Heart right ventricle (tissue), 16 donors: ENCODE data around the gene TNFSF12. TPM values are rescaled to one million over a fixed set of nuclear protein-coding genes. Genes with fewer than 3 reads are reported as not detected.
A peak's percentile ranks its signal among the peaks of the same experiment; 100 is the strongest.

Experiments
- ATAC-seq, 8 donors: fragments of 200-7000 bp; cut with Tn5 transposase; one replicate each; pipeline ENCODE4 v1.9.1; 2020; ENCODE audit warnings: mild to moderate bottlenecking in 8 of 8, moderate library complexity in 8 of 8, moderate number of reproducible peaks in 1 of 8
- DNase-seq, 2 donors: peaks; one replicate each; pipeline ENCODE4 v3.0.0-alpha.2; 2020
- H3K27ac ChIP-seq, 10 donors: fragments of 200-600 bp; sonication (generic) in 2 of 10; one replicate each; pipeline versions ENCODE4 v1.5.0 to v1.8.0; 2020 to 2022; ENCODE audit warnings: mild to moderate bottlenecking in 3 of 10
- H3K27me3 ChIP-seq, 7 donors: fragments of 200-600 bp; one replicate each; pipeline ENCODE4 v1.8.0; 2021 to 2022; ENCODE audit warnings: mild to moderate bottlenecking in 2 of 7
- H3K36me3 ChIP-seq, 9 donors: fragments of 200-600 bp; sonication (generic) in 1 of 9; one replicate each; pipeline versions ENCODE4 v1.5.0 to v1.8.0; 2020 to 2022; ENCODE audit warnings: mild to moderate bottlenecking in 2 of 9
- H3K4me1 ChIP-seq, 9 donors: fragments of 200-600 bp; sonication (generic) in 1 of 9; one replicate each; pipeline versions ENCODE4 v1.5.0 to v1.8.0; 2020 to 2022; ENCODE audit warnings: mild to moderate bottlenecking in 4 of 9
- H3K4me3 ChIP-seq, 10 donors: fragments of 200-600 bp; sonication (generic) in 2 of 10; one replicate each; pipeline versions ENCODE4 v1.5.0 to v1.8.0; 2020 to 2022; ENCODE audit warnings: mild to moderate bottlenecking in 7 of 10, moderate library complexity in 2 of 10
- H3K9me3 ChIP-seq, 11 donors: fragments of 200-600 bp in 10 of 11; sonication (generic) in 2 of 11; one replicate each; pipeline versions ENCODE4 v1.5.0 to v1.8.0; 2013 to 2022; ENCODE audit warnings: mild to moderate bottlenecking in 2 of 11, control low read depth in 1 of 11, moderate library complexity in 1 of 11
- CTCF ChIP-seq, 9 donors: fragments of 200-600 bp; sonication (generic) in 2 of 9; IDR thresholded peaks; one replicate each; pipeline versions ENCODE4 v1.5.0 to v1.8.0; 2021 to 2022; ENCODE audit warnings: antibody characterized with exemption in 9 of 9, mild to moderate bottlenecking in 5 of 9, moderate library complexity in 1 of 9
- WGBS, 2 donors: extraction: QIAGEN DNeasy Blood & Tissue Kit; methylation state at CpG; one replicate each; pipeline ENCODE4 v1.1.7; 2013; ENCODE audit warnings: inconsistent platforms in 1 of 2; 5-methylcytosine and 5-hydroxymethylcytosine counted together
- intact Hi-C, 10 donors: fragments of 100-400 bp; cut with DNase I; formaldehyde crosslinking; loops; one replicate each; pipeline versions ENCODE4 v1.11.1 to v1.14.2; 2022
- polyA plus RNA-seq, 2 donors: library from polyadenylated mRNA; stranded (reverse); fragments of 200-250 nt; gene quantifications; one replicate each; pipeline ENCODE4 v1.2.3, GENCODE V29; 2013
- total RNA-seq, 10 donors: library from RNA; stranded (reverse); fragmentation: NEBNext Ultra II Directional in 3 of 10; extraction: Animal tissue kit (Norgen Biotek cat#: 25700) in 3 of 10; gene quantifications; one replicate each; pipeline versions ENCODE4 v1.2.1 to v1.2.4, GENCODE V29; 2021 to 2023
- donor health status: Arrhythmogenic right ventricular cardiomyopathy.
- donor health status: ischemic (EF 13 %, LVEDD 7.1; RV severe dilation, severe dysfunction).
- donor health status: healthy with polysubstance abuse.
- donor health status: DM: no; HTN: yes; CAD: no.
- donor health status: DM: no; HTN: no; CAD: no.
- donor health status: ischemic (EF 25% LVEDD 6.9; RV normal size, moderate dysfunction).
- donor health status: ischemic (EF 25% LVEDD 5.7; RV mildly dilated, moderate dysfunction).
- donor health status: healthy.
- donor health status: DM: yes; HTN: yes; CAD: no.
- donor health status: Ischemic cardiomyopathy.
- donor health status: ischemic (EF 35%, LVEDD 5.7; RV mildly dilated, moderate dysfunction).
- donor health status: nonischemic (EF 11% LVEDD 7.7; RV severe dilation, severe dysfunction).
- donor health status: DM: yes; HTN: yes; CAD: no.
- donor health status: PGD.
- donor health status: ischemic (EF 29% LVEDD 5.4; RV normal size, mild dysfunction).
- donor health status: nonischemic (EF 23%, LVEDD 6.1; RV moderate dilation, normal function).

The TNFSF12 gene
- total and polyA plus RNA-seq, 12 donors, result 20.6 to 51.0 (median 26.9) TPM

DNA sequence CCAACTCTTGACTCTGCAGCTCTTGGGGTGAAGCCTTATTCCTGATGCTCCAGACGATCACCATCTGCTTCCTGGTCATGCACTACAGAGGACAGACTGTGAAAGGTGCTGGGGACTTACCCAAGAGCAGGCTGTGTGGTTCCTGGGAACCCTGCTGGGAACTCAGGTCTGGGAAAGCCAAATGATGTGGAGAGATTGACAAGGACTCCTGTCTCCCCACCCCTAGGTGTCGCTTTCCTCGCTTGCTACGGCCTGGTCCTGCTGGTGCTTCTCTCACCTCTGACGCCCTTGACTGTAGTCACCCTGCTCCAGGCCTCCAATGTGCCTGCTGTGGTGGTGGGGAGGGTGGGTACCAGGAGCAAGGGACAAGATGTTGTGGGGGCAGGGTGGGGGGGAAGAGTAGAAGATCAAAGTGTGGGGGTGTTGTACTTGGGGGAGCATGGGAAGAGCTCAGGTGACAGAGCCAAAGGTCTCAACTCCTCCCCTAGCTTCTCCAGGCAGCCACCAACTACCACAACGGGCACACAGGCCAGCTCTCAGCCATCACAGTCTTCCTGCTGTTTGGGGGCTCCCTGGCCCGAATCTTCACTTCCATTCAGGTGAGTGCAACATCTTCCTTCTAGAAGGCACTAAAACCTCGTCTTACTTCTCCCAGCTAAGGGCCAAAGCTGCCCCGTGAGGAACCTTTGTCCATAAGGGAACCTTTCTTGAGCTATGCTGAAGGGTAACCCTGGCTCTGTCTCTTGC is 38.0 kb downstream of the TNFSF12 start:
- ATAC-seq, result no peak
- Histone ChIP-seq H3K36me3 (peaks cover 0 to 56% (median 7%) of the 10 kb centered on the region in 9 donors), H3K27ac (peak overlapping the region in 8 of 10 donors; percentile 35 to 70 (median 63)), H3K4me3 (no peak overlapping the region), H3K27me3 (no peaks in the 10 kb centered on the region), H3K4me1 (peaks cover 13 to 64% (median 48%) of the 10 kb centered on the region in 9 donors), H3K9me3 (no peaks in the 10 kb centered on the region)
- intact Hi-C loops, result loop anchor here in 2 of 10 donors (5.0 to 10.0 kb wide), 2 partner anchors 150 to 152 kb away; partner anchors contain the start of genes FGF11 (in 2 of the 2) and TMEM102 (in 2 of the 2)
- peak in 1 of 2 donors; percentile 38 for DNase-seq
- TF ChIP-seq CTCF (IDR thresholded peaks at IDR 0.05), result peak in 5 of 9 donors; percentile 22 to 45 (median 38)
- 62 to 69% methylated on average over 9 of the region's 9 CpGs for WGBS, 2 donors

DNA sequence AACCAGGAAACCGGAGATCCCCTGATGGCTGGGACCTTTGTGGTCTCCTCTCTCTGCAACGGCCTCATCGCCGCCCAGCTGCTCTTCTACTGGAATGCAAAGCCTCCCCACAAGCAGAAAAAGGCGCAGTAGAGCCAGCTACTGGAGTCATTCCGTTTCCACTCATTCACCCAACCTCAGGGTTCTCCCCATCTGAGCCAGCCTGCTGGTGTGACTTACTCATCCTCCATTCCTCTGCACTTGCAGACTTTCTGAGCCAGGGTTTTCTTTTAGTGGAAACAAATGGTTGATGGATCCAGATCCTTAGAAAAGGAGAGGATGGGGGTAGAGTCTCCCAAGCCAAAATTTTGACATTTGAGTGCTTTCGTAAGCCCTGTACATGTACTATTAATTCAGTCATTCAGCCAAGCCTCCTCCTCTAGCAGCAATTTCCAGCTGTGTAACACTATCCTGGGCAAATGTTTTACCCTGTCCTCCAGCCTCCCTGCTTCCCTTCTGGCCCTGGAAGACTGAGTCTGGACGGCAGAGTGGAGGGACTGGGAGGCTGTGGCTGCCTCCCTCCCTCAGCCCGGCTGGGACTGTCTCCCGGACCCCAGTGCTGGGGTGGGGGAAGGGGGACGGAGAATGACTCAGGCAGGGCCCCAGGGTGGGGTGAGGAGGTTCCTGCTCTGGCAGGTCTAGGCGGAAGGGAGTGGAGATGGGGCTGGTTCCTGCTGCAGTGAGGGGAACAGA is 38.7 kb downstream of the TNFSF12 start:
- Histone ChIP-seq H3K27me3 (no peaks in the 10 kb centered on the region), H3K36me3 (peaks cover 0 to 63% (median 15%) of the 10 kb centered on the region in 9 donors), H3K9me3 (no peaks in the 10 kb centered on the region), H3K27ac (peak overlapping the region in 8 of 10 donors; percentile 35 to 70 (median 63)), H3K4me3 (no peak overlapping the region), H3K4me1 (peaks cover 13 to 58% (median 43%) of the 10 kb centered on the region in 9 donors)
- 72 to 75% methylated on average over 12 of the region's 12 CpGs for WGBS, 2 donors
- ATAC-seq (no peak), DNase-seq (no peak)
- TF ChIP-seq CTCF (IDR thresholded peaks at IDR 0.05), result no peak
- intact Hi-C loops, result loop anchor here in 3 of 10 donors (2.0 to 10.0 kb wide), 3 partner anchors 73 to 153 kb away; partner anchors contain the start of genes FGF11 (in 2 of the 3) and TMEM102 (in 2 of the 3)

GRCh38 chr17:7588553-7589203 is 39.8 kb downstream of the TNFSF12 start:
- TF ChIP-seq CTCF (IDR thresholded peaks at IDR 0.05), result no peak
- ATAC-seq, result peak in 3 of 8 donors; percentile 0 to 22 (median 2)
- H3K27me3 ChIP-seq, result no peaks in the 10 kb centered on the region
- no peak for DNase-seq
- peak overlapping the region in 9 of 10 donors; percentile 27 to 58 (median 49) for H3K4me3 ChIP-seq
- intact Hi-C loops, result loop anchor here in 4 of 10 donors (1.0 to 10.0 kb wide), 4 partner anchors 74 to 154 kb away; partner anchors contain the start of genes FGF11 (in 2 of the 4) and TMEM102 (in 2 of the 4)
- 64 to 65% methylated on average over 30 of the region's 30 CpGs for WGBS, 2 donors
- H3K4me1 ChIP-seq, result peaks cover 8 to 49% (median 35%) of the 10 kb centered on the region in 9 donors
- H3K36me3 ChIP-seq, result peaks cover 4 to 74% (median 24%) of the 10 kb centered on the region in 9 donors
- H3K27ac ChIP-seq, result peak overlapping the region in 9 of 10 donors; percentile 8 to 68 (median 57)
- no peaks in the 10 kb centered on the region for H3K9me3 ChIP-seq
